Left lung (tissue), 10 donors: ENCODE measurements around the gene TMEM169. TPM values are rescaled to one million over a fixed set of nuclear protein-coding genes. Genes with fewer than 3 reads are reported as not detected.

Experiments
- ATAC-seq: fragments of 200-7000 bp; cut with Tn5 transposase; one replicate; pipeline ENCODE4 v1.9.1; 2020; ENCODE audit warnings: moderate library complexity
- DNase-seq, 4 donors: peaks; one replicate each; pipeline ENCODE4 v3.0.0-alpha.2; 2013 to 2020
- H3K27ac ChIP-seq, 2 donors: fragments of 200-600 bp; sonication (generic) in 1 of 2; one replicate each; pipeline versions ENCODE4 v1.5.0 to v1.8.0; 2020 to 2021
- H3K27me3 ChIP-seq, 2 donors: fragments of 200-600 bp; sonication (generic) in 1 of 2; one replicate each; pipeline versions ENCODE4 v1.5.0 to v1.8.0; 2020 to 2021
- H3K36me3 ChIP-seq, 2 donors: fragments of 200-600 bp; sonication (generic) in 1 of 2; one replicate each; pipeline versions ENCODE4 v1.5.0 to v1.8.0; 2020 to 2021
- H3K4me1 ChIP-seq, 2 donors: fragments of 200-600 bp; one replicate each; pipeline ENCODE4 v1.8.0; 2021
- H3K4me3 ChIP-seq, 2 donors: fragments of 200-600 bp; sonication (generic) in 1 of 2; one replicate each; pipeline versions ENCODE4 v1.5.0 to v1.8.0; 2020 to 2021; ENCODE audit warnings: mild to moderate bottlenecking in 1 of 2
- H3K9me3 ChIP-seq, 2 donors: fragments of 200-600 bp; sonication (generic) in 1 of 2; one replicate each; pipeline versions ENCODE4 v1.5.0 to v1.8.0; 2020 to 2021
- intact Hi-C, 2 donors: fragments of 100-400 bp; cut with DNase I; formaldehyde crosslinking; loops; one replicate each; pipeline versions ENCODE4 v1.11.2 to v1.14.2; 2022
- polyA plus RNA-seq, 6 donors: library from polyadenylated mRNA; unstranded; fragments of 120-200 nt; gene quantifications; one replicate each; pipeline ENCODE4 v1.2.1, GENCODE V29; 2013; ENCODE audit not compliant: insufficient read length in 6 of 6
- total RNA-seq, 2 donors: library from RNA; stranded (reverse); fragmentation: NEBNext Ultra II Directional; extraction: Animal tissue kit (Norgen Biotek cat#: 25700); gene quantifications; one replicate each; pipeline ENCODE4 v1.2.1, GENCODE V29; 2021
- TF ChIP-seq, protein P1 (sequence below), 2 donors: fragments of 200-600 bp; sonication (generic) in 1 of 2; IDR thresholded peaks; one replicate each; pipeline versions ENCODE4 v1.5.0 to v1.8.0; 2021; ENCODE audit warnings: antibody characterized with exemption in 2 of 2
- donor health status: DM: no; HTN: yes; CAD: no.
- donor health status: DM: no; HTN: no; CAD: no.

Gene TMEM169
- total and polyA plus RNA-seq, 8 donors = 0.66 to 1.8 (median 1.1) TPM

GRCh38 chr2:216081012-216081411 lies 707 bp upstream of the TMEM169 start:
- DNase-seq (no peak), ATAC-seq (peak; percentile 3)
- intact Hi-C loops = no loop called here
- H3K4me3 ChIP-seq = peak overlapping the region; percentile 55 to 63
- H3K27me3 ChIP-seq = no peaks in the 10 kb centered on the region
- peaks cover 0 to 46% of the 10 kb centered on the region in 2 donors for H3K4me1 ChIP-seq
- no peaks in the 10 kb centered on the region for H3K9me3 ChIP-seq
- peak overlapping the region in 1 of 2 donors; percentile 81 for H3K27ac ChIP-seq
- TF ChIP-seq, protein P1, sequence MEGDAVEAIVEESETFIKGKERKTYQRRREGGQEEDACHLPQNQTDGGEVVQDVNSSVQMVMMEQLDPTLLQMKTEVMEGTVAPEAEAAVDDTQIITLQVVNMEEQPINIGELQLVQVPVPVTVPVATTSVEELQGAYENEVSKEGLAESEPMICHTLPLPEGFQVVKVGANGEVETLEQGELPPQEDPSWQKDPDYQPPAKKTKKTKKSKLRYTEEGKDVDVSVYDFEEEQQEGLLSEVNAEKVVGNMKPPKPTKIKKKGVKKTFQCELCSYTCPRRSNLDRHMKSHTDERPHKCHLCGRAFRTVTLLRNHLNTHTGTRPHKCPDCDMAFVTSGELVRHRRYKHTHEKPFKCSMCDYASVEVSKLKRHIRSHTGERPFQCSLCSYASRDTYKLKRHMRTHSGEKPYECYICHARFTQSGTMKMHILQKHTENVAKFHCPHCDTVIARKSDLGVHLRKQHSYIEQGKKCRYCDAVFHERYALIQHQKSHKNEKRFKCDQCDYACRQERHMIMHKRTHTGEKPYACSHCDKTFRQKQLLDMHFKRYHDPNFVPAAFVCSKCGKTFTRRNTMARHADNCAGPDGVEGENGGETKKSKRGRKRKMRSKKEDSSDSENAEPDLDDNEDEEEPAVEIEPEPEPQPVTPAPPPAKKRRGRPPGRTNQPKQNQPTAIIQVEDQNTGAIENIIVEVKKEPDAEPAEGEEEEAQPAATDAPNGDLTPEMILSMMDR (IDR thresholded peaks at IDR 0.05) = no peak
- H3K36me3 ChIP-seq = no peaks in the 10 kb centered on the region

GRCh38 chr2:216082117-216082711 lies 495 bp downstream of the TMEM169 start:
- H3K9me3 ChIP-seq = no peaks in the 10 kb centered on the region
- no peaks in the 10 kb centered on the region for H3K27me3 ChIP-seq
- H3K27ac ChIP-seq = peak overlapping the region in 1 of 2 donors; percentile 81
- peak; percentile 21 for ATAC-seq
- H3K4me1 ChIP-seq = peaks cover 0 to 46% of the 10 kb centered on the region in 2 donors
- peak in 1 of 4 donors; percentile 77 for DNase-seq
- intact Hi-C loops = no loop called here
- no peaks in the 10 kb centered on the region for H3K36me3 ChIP-seq
- H3K4me3 ChIP-seq = peak overlapping the region; percentile 55 to 63
- TF ChIP-seq, protein P1 (IDR thresholded peaks at IDR 0.05) = no peak

DNA sequence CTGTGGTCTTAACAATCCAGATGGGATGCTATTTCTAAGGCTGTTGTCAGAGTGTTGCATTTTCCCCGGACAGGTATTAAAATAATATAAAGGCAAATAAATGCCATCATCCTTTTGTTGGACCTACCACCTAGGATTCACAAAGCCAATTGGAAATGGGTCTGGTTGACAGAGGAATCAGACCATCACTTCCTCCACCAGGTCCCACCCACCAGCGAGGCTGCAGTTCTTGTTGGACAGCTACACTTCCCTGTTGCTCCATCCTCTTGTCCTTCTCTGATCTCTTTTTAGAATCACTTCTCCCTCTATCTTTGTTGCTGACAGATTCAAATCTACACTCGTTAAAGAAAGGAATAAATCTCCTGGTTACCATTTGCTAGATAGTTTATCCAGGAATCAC lies 1.1 kb downstream of the TMEM169 start:
- Histone ChIP-seq H3K27ac (no peak overlapping the region), H3K4me1 (peaks cover 0 to 46% of the 10 kb centered on the region in 2 donors), H3K4me3 (peak overlapping the region in 1 of 2 donors; percentile 63), H3K27me3 (no peaks in the 10 kb centered on the region), H3K9me3 (no peaks in the 10 kb centered on the region), H3K36me3 (no peaks in the 10 kb centered on the region)
- intact Hi-C loops = no loop called here
- no peak for ATAC-seq
- peak in 1 of 4 donors; percentile 71 for DNase-seq
- TF ChIP-seq, protein P1 (IDR thresholded peaks at IDR 0.05) = no peak

DNA sequence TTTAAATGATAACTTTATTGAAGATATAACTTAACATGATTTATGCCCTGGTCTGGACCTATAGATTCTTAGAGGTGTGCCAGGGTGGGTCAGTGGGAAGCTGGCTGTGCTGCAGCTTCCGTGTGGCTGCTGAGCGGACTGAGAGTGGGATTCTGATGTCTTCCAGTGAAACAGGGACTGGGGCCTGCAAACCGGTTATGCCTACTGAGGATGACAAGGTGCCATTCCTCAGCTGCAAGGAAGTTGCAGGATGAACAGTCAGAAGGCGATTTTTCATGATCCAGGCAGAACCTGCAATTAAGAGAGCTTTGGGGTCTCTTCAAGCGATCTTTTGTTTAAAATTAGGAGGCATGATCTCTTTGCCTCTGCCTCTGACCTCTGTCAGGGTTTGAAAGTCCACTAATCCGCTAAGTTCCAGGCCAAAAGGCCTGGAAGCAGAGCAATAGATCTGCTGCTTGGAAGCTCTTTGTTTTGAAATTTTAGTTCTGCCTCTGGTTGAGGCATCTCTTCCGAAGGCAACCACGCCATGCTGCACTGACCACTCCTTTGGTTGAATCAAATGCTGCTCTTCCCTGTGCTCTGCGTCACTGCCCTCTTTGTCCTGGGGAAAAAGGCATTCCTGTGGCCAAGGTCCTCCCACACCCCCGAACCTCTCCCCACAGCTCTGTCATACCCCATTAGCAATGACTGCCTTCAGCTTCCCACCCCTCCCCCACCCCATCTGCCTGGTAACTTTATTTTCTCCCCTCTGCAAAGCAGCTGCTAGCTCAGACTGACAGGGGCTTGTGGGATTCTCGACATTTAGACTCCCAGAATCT lies 2.0 kb downstream of the TMEM169 start:
- intact Hi-C loops = no loop called here
- DNase-seq = no peak

GRCh38 chr2:216084547-216084946 lies 2.8 kb downstream of the TMEM169 start:
- TF ChIP-seq, protein P1 (IDR thresholded peaks at IDR 0.05) = no peak
- H3K27me3 ChIP-seq = no peaks in the 10 kb centered on the region
- ATAC-seq (no peak), DNase-seq (no peak)
- H3K36me3 ChIP-seq = no peaks in the 10 kb centered on the region
- peaks cover 0 to 29% of the 10 kb centered on the region in 2 donors for H3K4me1 ChIP-seq
- intact Hi-C loops = no loop called here
- no peaks in the 10 kb centered on the region for H3K9me3 ChIP-seq
- no peak overlapping the region for H3K27ac ChIP-seq
- no peak overlapping the region for H3K4me3 ChIP-seq

More for the DNA sequence above, 2.0 kb downstream of the TMEM169 start:
- H3K27ac ChIP-seq = no peak overlapping the region
- no peaks in the 10 kb centered on the region for H3K36me3 ChIP-seq
- ATAC-seq = no peak
- H3K9me3 ChIP-seq = no peaks in the 10 kb centered on the region
- TF ChIP-seq, protein P1 (IDR thresholded peaks at IDR 0.05) = no peak
- no peak overlapping the region for H3K4me3 ChIP-seq
- H3K27me3 ChIP-seq = no peaks in the 10 kb centered on the region
- peaks cover 0 to 38% of the 10 kb centered on the region in 2 donors for H3K4me1 ChIP-seq
